Keratinocyte (primary cell): ENCODE results near the gene SRR.

Experiments
- CTCF ChIP-seq, 3 experiments: IDR thresholded peaks in 1 of 3; conservative IDR thresholded peaks in 1 of 3; optimal IDR thresholded peaks in 1 of 3; 2 replicates in 2 of 3; 3 replicates in 1 of 3; pipeline versions ENCODE3 to v1.5.1; 2011; ENCODE audit warnings: low read length in 3 of 3, mild to moderate bottlenecking in 3 of 3, moderate library complexity in 2 of 3, control low read depth in 1 of 3, inconsistent platforms in 1 of 3; ENCODE audit not compliant: insufficient read depth in 2 of 3; ENCODE audit errors: extremely low read depth in 1 of 3
- EZH2 ChIP-seq: IDR thresholded peaks from one replicate; pipeline ENCODE4 v1.6.1; 2012; ENCODE audit warnings: inconsistent platforms, mild to moderate bottlenecking, low read length, moderate library complexity

- no peak for TF ChIP-seq EZH2
- TF ChIP-seq CTCF (optimal IDR thresholded peaks at IDR 0.05 in 1 of 3, IDR thresholded peaks at IDR 0.05 in 1 of 3, conservative IDR thresholded peaks at IDR 0.05 in 1 of 3; ENCODE audit: extremely low read depth in 1 of 3, insufficient read depth in 2 of 3, low read length in 3 of 3), result no peak
Observed at GRCh38 chr17:2371183-2372130, 67.7 kb downstream of the SRR start.
